HG03103 (cell line): ENCODE results near the gene GPR176.

Experiments used
- ATAC-seq: cut with Tn5 transposase; IDR thresholded peaks from one replicate; pipeline ENCODE4 v1.9.1; 2021; ENCODE audit warnings: low read depth; ENCODE audit not compliant: unreplicated experiment

GPR176 gene

DNA sequence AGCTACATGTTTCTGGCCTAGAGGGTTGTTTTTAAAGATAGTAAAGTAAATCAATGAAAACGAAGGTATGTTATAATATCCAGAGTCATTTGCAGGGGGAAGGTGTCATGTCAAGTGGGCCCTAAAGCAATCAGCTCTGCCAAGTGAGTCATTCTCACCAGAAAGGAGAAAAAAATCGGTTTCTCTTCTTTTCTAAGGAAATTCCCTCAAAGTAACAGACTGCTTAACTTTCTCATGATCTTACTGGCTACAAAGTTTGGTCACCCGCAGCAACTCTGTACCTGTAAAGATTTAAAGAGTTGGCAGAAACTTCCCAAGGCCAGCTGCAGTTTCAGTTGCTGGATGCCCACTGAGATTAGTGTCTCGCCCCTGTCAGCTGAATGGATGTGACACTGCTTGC lies 132.0 kb downstream of the GPR176 start:
- no peak for ATAC-seq

DNA sequence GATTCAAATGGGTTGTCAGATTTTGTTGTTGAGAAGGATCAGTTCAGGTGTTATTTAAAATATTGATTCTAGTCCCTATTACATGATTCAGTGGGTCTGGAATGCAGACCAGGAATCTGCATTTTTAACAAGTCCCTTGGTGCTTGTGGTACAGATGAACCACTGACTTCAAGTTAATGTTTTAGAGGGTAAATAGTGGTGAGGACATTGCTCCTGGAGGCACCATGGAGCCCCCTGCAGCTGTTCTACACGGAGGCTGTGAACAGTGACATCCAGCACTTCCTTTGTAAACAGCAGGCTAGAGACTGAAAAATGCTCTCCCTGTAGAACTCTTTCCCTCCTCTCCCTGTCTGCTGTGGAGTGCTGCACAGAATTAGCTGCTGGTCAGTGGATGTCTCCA lies 132.6 kb downstream of the GPR176 start:
- ATAC-seq: no peak

DNA sequence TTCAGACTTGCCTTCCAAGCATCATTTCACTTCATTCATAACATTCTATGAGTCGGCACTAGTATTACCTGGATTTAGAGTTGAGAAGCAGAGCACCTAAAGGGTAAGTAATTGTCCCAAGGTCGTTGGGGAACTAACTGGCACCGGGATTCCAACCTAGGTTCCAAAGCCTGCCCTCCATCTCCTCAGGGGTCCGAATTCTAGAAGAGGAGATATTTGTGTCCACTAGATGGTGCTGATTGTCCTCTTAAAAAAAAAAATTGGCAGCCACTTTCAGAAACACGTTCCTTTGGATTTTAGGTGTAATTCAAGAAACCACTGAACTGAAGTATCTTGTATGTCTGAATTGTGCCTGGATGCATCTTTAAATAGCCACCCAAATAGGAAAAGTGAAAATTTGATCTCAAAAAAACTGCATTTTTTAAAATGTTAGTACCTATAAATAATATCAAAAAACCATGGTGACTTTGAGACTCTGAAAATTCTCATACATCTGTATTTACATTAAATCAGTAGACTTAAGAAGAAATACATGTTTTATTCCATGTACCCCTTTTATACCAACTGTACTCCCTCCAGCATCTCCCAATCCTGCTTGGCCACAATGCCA lies 133.5 kb downstream of the GPR176 start:
- ATAC-seq: no peak

DNA sequence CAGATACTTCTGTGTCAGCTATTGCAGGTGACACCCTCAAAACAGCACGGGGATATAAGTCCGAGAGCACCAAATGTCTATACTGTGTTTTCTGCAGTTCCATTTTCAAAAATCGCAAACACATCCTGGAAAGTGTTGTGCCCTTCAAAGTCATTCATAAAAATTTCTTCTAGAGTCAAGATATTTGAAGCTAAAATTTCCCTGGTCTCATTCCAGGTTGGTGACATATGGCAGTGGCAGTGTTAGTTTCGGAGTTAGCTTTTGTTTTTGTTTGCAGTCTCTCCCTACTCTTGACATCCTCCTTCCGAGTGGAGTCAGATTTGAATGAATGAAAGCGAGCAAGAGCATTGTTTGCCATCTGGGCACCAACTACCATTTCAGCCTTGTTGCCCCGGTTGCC lies 134.2 kb downstream of the GPR176 start:
- ATAC-seq: no peak

DNA sequence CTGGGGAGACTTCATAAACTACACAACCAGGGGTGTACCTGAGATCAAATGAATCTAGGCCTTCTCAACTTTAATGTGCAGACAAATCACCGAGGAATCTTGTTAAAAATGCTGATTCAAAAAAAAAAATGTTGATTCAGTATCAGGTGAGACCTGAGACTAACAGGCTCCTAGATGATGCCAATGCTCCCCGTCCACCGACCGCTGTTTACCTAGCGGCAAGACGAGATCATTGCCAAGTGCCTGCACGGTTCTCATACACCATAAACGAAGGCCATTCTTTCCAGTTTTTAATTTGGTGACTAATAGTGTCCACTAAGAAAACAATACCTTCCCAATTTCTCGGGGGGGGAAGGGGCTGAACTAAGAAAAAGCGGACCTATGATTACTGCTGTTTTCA lies 134.9 kb downstream of the GPR176 start:
- no peak for ATAC-seq

DNA sequence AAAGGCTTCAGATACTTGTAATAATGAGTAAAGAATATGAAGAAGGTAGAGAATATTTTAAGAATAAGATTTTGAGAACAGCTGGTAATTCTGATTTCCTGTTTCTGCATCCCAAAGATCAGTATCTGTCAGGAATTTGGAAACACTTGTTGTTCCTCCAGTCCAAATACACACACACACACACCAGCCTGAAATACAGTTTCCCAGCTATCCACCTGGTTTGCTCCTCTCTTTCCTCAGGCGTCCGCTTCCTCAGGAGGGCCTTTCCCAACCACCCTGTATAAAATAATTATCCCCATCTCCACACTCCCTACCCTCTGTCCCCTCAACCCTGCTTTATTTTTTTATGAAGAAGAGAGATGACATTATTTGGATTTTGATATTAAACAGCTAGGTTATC lies 135.4 kb downstream of the GPR176 start:
- no peak for ATAC-seq

DNA sequence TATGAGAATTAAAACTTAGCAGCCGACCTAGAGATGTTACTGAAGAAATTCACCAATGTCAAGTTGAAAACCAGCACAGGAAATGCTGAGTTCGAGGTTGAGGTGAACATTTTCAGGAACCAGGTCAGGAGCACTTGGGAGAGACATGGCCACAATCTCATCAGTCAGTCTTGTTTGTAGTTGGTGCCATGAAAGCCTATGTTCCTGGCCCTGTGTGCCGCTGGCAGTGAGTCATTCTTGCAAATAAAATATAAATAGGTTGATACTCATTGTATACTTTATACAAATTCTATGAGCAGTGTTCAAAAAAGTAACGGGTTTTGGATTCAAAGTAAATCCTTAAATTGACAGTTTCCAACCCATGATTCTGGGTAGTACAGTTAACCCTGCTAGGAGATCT lies 135.9 kb downstream of the GPR176 start:
- ATAC-seq: no peak

DNA sequence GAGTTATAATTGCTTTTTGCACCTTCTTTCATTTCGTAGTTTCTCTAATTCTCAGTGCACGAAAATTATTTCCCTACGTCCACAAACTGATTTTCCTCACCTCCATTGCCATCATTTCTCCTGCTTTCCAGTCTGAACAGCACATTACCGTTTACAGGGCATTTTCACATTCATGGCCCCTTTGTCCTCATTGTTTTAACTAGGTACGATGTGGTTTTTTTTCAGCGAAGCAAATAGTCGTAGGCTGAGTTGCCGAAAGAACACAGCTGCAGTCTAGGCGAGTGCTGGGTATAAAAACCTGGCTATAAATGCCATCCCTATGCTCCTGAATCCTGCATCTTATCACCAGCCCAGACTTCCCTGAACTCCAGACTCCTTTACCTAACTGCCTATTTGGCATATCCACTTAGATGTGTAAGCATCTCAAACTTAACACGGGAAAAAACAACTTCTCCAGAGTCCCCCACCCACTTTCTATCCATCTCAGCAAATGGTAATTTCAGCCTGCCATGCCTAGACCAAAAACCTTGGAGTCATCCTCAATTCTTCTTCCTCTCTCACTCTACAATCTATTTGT lies 136.7 kb downstream of the GPR176 start:
- ATAC-seq: no peak

DNA sequence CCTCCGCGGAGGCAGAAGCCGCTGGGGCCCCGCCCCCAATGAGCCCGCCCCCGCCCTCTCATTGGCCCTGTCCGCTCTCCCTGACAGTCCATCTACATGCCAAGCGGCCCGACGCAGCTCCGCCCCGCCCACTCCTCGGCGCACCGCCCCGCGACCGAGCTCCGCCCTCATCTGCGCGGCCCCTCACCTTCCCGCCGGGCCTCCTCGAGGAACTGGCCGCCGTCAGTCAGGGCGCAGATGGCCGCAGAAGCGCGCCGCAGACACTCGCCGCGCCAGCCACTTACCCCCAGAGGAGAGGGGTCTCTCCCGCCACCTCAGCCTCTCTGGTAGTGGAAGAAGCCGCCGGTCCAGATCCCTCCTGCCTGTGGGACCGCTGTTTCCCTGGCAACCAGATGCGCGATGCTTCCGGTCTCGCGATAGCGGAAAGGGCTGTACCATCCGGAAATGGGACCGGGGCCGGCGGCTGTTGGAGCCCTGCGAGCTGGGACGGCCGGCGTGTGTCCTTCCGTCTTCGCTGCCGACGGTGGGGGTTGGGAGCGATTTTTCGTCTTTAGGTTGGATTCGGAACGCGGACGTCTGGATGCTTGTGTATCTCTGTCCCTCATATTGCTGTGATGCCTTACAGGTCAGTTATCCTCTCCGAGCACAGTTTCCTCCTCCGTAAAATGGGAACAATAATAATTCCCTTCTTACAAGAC lies 137.5 kb downstream of the GPR176 start, which contains the start of gene FSIP1:
TSS of gene FSIP1 (minus strand) at position 401 of the 698 bp plus-strand sequence. CDS start 6,317 bp downstream, outside the sequence.
- ATAC-seq: peak; percentile 91

DNA sequence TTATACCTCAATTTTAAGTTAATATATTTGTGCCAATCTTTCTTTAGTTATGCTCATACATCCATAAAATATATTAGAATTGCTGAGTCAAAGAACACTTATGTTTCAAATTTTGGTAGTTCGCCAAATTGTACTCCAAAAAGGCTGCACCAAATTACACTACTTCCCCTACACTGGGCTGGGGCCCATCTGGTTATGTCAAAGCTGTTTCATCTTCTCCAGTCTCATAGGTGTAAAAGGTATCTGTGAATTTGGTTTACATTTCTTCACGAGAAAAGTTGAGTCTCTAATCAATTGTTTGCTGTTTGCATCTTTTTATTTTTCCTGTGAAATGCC lies 138.1 kb downstream of the GPR176 start:
- ATAC-seq: no peak

DNA sequence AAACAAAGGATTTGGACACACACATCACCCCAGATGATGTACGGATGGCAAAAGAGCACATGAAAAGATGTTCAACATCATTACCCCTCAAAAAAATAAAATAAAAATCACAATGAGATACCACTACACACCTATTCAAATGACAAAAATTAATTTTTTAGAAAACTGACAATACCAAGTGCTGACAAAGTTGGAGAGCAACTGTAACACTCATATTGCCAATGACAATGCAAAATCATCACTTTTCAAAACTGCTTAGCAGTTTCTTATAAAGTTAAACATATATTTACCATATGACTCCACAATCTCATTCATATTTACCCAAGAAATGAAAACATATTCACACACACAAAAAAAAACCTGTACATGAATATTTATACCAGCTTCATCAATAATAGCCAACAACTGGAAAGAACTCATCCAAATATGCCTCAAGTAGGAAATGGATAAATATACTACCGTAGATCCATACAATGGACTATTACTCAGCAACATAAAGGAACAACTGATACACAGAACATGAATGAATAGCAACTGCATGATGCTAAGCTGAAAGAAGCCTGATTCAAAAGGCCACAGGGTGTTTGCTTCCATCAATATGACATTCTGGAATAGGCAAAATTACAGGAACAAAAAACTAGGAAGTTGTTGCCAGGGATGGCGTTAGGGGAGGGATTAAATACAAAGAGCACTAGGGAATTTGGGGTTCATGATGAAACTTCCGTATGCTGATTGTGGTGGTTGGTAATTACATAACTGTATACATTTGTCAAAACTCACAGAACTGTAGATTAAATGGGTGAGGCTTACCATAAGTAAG lies 138.7 kb downstream of the GPR176 start:
- ATAC-seq: no peak

DNA sequence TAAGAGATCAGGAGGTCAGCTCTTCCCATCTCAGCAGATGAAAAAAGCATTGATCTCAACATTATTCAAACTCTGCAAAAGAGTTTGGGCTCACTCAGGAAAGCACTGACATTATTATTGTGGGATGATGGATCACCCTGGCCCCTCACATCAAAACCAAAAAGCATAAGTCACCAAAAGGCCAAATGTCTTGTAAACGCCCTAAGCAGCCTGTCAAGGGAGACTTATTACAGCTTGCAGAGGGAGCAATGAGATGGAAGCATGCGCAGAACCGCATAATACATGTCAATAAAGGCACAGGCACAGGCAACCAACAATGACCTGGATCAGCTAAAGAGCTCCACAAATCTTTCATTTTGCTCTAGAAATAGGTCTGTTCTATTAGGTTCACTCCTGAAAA lies 142.0 kb downstream of the GPR176 start:
- ATAC-seq: no peak

DNA sequence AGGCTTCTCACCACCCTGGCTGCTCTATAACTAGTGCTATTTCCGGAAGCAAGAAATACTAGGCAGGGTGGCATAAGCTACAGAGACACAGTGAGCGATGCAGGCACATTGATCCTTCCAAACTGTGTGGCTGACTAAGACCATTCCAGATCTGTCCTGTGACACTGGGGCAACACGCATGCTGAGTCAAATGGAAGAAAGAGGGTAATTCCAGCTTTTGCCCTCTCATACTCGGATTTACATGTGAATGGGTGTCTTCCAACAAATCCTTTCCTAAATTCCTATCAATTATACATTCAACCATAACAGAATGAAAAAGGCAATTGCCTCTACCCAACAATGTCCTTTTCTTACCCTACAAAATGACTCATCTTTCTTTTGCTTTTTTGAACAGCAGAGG lies 142.6 kb downstream of the GPR176 start:
- ATAC-seq: no peak

DNA sequence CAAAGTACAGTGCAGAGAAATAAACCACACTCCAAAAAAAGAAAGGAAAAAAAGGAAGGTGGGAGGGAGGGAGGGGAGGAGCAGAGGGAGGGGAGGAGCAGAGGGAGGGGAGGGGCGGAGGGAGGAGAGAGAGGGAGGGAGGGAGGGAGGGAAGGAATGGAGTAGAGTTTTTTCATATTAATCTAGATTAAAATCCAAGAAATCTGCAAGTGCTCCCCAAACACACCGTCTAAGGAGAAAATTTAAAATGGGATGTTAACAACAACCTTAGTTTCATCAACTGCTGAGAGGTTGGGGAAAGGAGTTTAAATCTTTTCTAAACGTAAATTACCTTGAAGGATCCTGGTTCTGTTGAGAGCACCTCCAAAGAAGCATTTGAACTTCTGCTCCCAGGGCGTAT lies 144.0 kb downstream of the GPR176 start:
- ATAC-seq: no peak

DNA sequence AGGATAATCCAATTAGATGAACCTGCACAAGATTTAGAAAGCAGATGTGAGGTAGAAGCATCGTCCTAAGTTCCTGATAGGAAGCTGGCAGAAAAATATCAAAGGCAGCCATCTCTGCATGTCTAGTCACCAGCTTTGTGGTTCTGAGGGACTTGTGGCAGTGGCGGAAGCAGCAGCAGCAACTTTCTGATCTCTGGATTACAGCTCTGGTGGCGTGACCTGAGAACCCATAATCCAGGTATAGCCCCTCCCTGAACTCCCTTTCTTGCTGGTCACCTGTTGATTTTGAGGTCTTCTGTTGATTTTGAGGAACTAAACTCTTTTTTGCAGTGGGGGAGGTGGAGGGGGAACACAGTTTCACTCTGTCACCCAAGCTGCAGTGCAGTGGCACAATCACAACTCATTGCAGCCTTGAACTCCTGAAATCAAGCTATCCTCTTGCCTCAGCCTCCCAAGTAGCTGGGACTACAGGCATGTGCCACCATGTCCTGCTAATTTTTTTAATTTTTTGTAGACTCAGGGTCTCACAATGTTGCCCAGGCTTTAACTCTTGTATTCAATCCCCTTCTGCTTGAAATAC lies 145.3 kb downstream of the GPR176 start:
- ATAC-seq: no peak

DNA sequence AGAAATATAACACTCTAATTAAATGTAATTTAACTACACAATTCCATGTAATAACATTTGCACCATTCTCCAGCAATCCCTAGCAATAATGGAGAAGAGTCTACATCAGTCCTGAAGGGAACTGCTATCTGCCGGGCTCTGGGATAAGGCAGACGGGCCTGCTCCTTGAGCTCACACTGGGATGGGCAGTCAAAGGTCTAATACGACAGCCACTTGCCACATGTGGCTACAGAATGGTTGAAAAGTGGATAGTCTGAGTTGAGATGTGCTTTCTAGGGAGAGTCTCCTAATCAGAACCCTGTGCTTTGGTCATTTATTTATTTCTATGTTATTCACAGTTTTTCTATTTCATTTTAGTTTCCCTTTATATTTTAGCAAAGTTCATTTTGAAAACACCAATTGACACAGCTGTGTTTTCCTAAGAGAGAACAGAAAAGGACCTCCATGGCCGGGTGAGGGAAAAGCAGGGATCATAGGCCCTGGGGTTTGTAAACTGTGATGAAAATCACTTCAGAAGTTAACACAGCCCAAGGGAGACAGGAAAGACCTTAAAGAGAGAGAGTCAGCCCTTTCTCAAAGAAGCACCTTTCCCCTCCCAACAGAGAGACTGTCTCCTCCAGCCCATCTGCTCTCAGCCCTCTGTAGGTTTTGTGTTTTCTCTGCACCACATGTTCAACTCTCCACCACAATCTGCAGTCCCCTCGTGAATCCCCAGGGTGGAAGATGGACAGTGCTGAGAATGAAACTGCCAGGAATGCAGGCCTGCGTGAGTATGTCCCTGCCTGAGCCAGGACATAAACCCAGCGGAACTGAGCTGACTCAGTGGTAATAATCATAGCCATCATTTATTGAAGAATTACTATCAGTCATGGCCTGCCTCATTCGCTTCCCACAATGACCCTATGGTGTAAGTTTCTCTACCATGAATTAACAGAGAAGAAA lies 149.0 kb downstream of the GPR176 start:
- ATAC-seq: no peak

DNA sequence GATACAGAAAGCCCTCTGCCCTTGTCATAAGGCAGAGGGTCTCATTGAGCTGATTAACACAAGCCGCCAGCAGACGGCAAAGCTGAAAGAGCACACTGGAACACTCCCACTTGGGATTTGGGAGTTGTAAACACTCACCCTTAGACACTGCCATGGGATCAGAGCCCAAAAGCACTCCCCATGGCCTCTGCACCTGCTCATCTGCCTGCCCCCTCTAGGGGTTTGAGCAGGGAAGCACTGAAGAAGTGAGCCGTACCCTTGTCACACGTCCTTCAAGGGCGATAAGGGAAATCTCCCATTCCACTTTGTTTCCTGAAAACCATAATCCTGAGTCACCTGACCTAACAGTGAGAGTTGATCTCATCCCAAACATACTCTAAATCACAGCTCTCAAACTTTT lies 152.1 kb downstream of the GPR176 start:
- ATAC-seq: no peak

DNA sequence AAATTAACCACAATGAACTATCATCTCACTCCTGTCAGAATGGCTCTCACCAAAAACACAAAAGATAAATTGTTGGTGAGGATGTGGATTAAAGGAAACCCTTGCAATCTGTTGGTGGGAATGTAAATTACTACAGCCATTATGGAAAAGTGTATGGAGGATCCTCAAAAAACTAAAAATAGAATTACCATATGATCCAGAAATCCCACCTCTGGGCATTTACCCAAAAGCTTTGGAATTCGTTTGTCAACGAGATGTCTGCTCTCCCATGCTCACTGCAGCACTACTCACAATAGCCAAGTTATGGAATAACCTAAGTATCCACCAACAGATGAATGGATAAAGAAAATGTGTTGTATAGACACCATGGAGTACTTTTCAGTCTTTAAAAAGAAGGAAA lies 159.1 kb downstream of the GPR176 start:
- no peak for ATAC-seq

DNA sequence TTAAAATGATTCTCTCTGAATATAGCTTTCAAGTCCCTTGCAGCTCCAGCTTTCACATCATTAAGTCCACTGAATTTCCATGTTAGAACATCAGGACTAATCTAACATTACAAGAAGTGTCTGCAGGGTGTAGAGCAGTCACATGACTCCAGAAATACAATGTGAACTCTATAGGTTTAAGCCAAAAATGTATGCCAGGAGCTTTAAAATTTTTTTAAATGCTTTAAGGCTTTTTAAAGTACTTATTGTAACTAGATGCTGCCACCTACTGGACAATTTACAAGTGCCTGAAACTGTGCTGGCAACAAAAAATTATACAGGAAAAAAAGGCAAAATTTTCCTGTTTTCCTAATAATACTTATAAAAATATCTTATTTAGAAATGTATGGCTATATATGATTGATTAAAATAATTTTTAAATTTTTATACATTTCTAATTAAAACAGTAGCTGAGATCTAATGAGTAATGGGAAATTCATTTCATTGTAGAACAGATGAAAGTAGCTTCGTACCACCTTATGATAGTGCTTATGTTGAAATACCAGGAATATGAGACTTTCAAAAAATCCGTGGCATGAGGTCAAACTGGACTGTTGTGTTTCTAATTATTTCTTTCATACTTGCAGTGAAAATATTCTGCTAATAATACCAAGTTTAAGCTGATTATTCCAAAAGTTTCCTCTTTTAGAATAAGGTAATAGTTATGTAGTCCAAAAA lies 163.1 kb downstream of the GPR176 start:
- no peak for ATAC-seq
